K562 (cell line): Measurements from ENCODE around the gene ULBP2. TPM values are rescaled to one million over a fixed set of nuclear protein-coding genes. Genes with fewer than 3 reads are reported as not detected.

Source experiments
- ATAC-seq: fragments of 200-7000 bp; cut with Tn5 transposase; 3 replicates; pipeline ENCODE4 v1.9.1; 2020; ENCODE audit warnings: moderate library complexity
- BruUV-seq: library from RNA; stranded (reverse); fragments of 400-500 nt; replicated peaks from 2 replicates; lab custom pipeline; 2021; lab: Mats Ljungman, UMichigan
- CTCF ChIA-PET: fragments of 300-600 bp; formaldehyde crosslinking; extraction: SDS; loops from one replicate; lab custom pipeline; 2021; ENCODE audit warnings: low intra/inter-chr PET ratio; lab: Yijun Ruan, JAX
- POLR2A ChIA-PET: fragments of 300-600, 350-650 bp; sonication (Branson Sonifier 250); formaldehyde crosslinking; extraction: SDS; loops from one replicate; lab custom pipeline; 2021; ENCODE audit warnings: antibody characterized with exemption, inconsistent platforms; lab: Yijun Ruan, JAX
- DNase-seq, 4 experiments: peaks; one replicate each; pipeline versions ENCODE4 v3.0.0 to v3.0.0-alpha.2; 2011 to 2018; ENCODE audit warnings: low spot score in 3 of 4, mixed read lengths in 3 of 4; ENCODE audit errors: extremely low read depth in 1 of 4
- FAIRE-seq: peaks from 2 replicates; lab custom pipeline; 2011; peaks lifted over from hg19 to GRCh38; lab: Jason Lieb, UNC
- H2AFZ ChIP-seq: 2 replicates; pipeline ENCODE4 v1.6.0; 2011; ENCODE audit warnings: low read depth, low read length, control low read depth, inconsistent platforms
- H3K27ac ChIP-seq: fragments of 200-600 bp; 3 replicates; pipeline ENCODE4 v1.8.0; 2011; ENCODE audit warnings: low read depth, mild to moderate bottlenecking, control low read depth, inconsistent platforms, low read length, moderate library complexity, mixed read lengths; ENCODE audit errors: extremely low read depth
- H3K27me3 ChIP-seq, 2 experiments: fragments of 300-600 bp in 1 of 2; 2 replicates in 1 of 2; 3 replicates in 1 of 2; pipeline versions ENCODE4 v1.6.0 to v1.8.0; 2011; ENCODE audit warnings: inconsistent platforms in 2 of 2, low read length in 2 of 2, mild to moderate bottlenecking in 1 of 2, mixed read lengths in 1 of 2, moderate library complexity in 1 of 2; ENCODE audit not compliant: control insufficient read depth in 2 of 2, insufficient read depth in 2 of 2
- H3K36me3 ChIP-seq: fragments of 300-600 bp; 3 replicates; pipeline ENCODE4 v1.8.0; 2011; ENCODE audit warnings: mild to moderate bottlenecking, low read length, inconsistent platforms; ENCODE audit not compliant: control insufficient read depth, insufficient read depth
- H3K4me1 ChIP-seq, 2 experiments: fragments of 200-600 bp in 1 of 2; replicated peaks in 1 of 2; 2 replicates in 1 of 2; 3 replicates in 1 of 2; pipeline versions ENCODE4 v1.5.1 to v1.8.0; 2011; ENCODE audit warnings: inconsistent platforms in 2 of 2, low read length in 2 of 2, mild to moderate bottlenecking in 1 of 2, mixed read lengths in 1 of 2, moderate library complexity in 1 of 2; ENCODE audit not compliant: control insufficient read depth in 2 of 2, insufficient read depth in 2 of 2
- H3K4me2 ChIP-seq: 2 replicates; pipeline ENCODE4 v1.6.1; 2011; ENCODE audit warnings: low read length, control low read depth, inconsistent platforms, mixed read lengths; ENCODE audit not compliant: insufficient read depth
- H3K4me3 ChIP-seq: fragments of 200-600 bp; sonication (generic), shearing (Covaris generic); 2 replicates; pipeline ENCODE4 v1.5.1; 2016; ENCODE audit warnings: control low read depth, inconsistent platforms
- H3K79me2 ChIP-seq: fragments of 200-600 bp; 3 replicates; pipeline ENCODE4 v1.8.0; 2011; ENCODE audit warnings: low read length, inconsistent platforms; ENCODE audit not compliant: control insufficient read depth, insufficient read depth
- H3K9ac ChIP-seq, 2 experiments: 2 replicates each; pipeline versions ENCODE4 v1.6.0 to v1.6.1; 2011; ENCODE audit warnings: low read depth in 2 of 2, low read length in 2 of 2, control low read depth in 1 of 2, inconsistent platforms in 1 of 2, mild to moderate bottlenecking in 1 of 2, mixed read lengths in 1 of 2; ENCODE audit not compliant: insufficient read depth in 1 of 2
- H3K9me1 ChIP-seq: one replicate; pipeline ENCODE4 v1.6.0; 2011; ENCODE audit warnings: inconsistent platforms, mild to moderate bottlenecking, low read length, moderate library complexity; ENCODE audit not compliant: control insufficient read depth, insufficient read depth
- H3K9me3 ChIP-seq: replicated peaks from 2 replicates; pipeline ENCODE4 v1.5.1; 2011; ENCODE audit warnings: low read depth, low read length, inconsistent platforms; ENCODE audit not compliant: control insufficient read depth, insufficient read depth
- H4K20me1 ChIP-seq: replicated peaks from 2 replicates; pipeline ENCODE4 v1.6.1; 2011; ENCODE audit warnings: low read length, inconsistent platforms, mixed read lengths; ENCODE audit not compliant: control insufficient read depth, insufficient read depth
- FOXK1 ChIP-seq: sonication (generic); formaldehyde crosslinking; IDR thresholded peaks from 2 replicates; pipeline ENCODE4 v1.8.0; 2022; ENCODE audit warnings: missing genetic modification reagents, mild to moderate bottlenecking, borderline replicate concordance
- PRDM10 ChIP-seq: fragments of 450-650 bp; IDR thresholded peaks from 2 replicates; pipeline ENCODE4 v1.6.1; 2018; ENCODE audit not compliant: partially characterized antibody
- RBFOX2 ChIP-seq: fragments of 200-400 bp; formaldehyde crosslinking; IDR thresholded peaks from 2 replicates; pipeline ENCODE4 v1.6.1; 2017; ENCODE audit warnings: low read depth, mild to moderate bottlenecking, low read length, moderate library complexity
- SRSF9 ChIP-seq: fragments of 200-400 bp; formaldehyde crosslinking; IDR thresholded peaks from 2 replicates; pipeline ENCODE4 v1.6.1; 2017; ENCODE audit warnings: low read depth, low read length, borderline replicate concordance
- STAG1 ChIP-seq: sonication (generic); formaldehyde crosslinking; IDR thresholded peaks from 2 replicates; pipeline ENCODE4 v1.5.0; 2020; ENCODE audit warnings: missing genetic modification reagents, borderline replicate concordance
- WGBS: fragments of 100-300 bp; shearing (Covaris generic); methylation state at CpG from one replicate; pipeline ENCODE4 v1.1.6; 2016; ENCODE audit warnings: low coverage, mixed read lengths; ENCODE audit not compliant: insufficient coverage; ENCODE audit errors: missing lambda C conversion rate; 5-methylcytosine and 5-hydroxymethylcytosine counted together
- in situ Hi-C: fragments of 300-500 bp; cut with MboI; formaldehyde crosslinking; loops from 4 replicates; pipeline ENCODE4 v1.15.0; 2018; ENCODE audit warnings: inconsistent platforms, mixed read lengths
- intact Hi-C: fragments of 100-400 bp; cut with micrococcal nuclease; formaldehyde crosslinking; loops from 2 replicates; pipeline ENCODE4 v1.14.2; 2022
- polyA plus RNA-seq, 8 experiments: library from polyadenylated mRNA; depleted of rRNA in 4 of 8; stranded (reverse) in 5 of 8; unstranded in 3 of 8; fragments of >200 nt; fragmentation: Nextera tagmentation in 2 of 8; fragmentation: Illumina TruSeq in 1 of 8; extraction: Ambion mirVana in 2 of 8; extraction: Trizol in 1 of 8; gene quantifications; 2 replicates each; pipeline versions ENCODE4 v1.2.1 to v1.2.3, GENCODE V29; 2011 to 2014; ENCODE audit warnings: inconsistent platforms in 1 of 8, missing spikeins in 1 of 8
- total RNA-seq, 7 experiments: library from RNA; depleted of rRNA in 6 of 7; stranded (reverse); fragments of >200 nt in 6 of 7; fragmentation: Illumina TruSeq in 2 of 7; extraction: Trizol in 2 of 7; gene quantifications; 2 replicates each; pipeline versions ENCODE4 v1.2.1 to v1.2.3, GENCODE V29; 2011 to 2021; ENCODE audit warnings: low replicate concordance in 1 of 7

ULBP2 gene
- total and polyA plus RNA-seq, 9 of the 15 experiments (the other 6 are each of a cell fraction or from before 2014, with no cell fraction given) = 0.50 to 5.3 (median 1.2) TPM

DNA sequence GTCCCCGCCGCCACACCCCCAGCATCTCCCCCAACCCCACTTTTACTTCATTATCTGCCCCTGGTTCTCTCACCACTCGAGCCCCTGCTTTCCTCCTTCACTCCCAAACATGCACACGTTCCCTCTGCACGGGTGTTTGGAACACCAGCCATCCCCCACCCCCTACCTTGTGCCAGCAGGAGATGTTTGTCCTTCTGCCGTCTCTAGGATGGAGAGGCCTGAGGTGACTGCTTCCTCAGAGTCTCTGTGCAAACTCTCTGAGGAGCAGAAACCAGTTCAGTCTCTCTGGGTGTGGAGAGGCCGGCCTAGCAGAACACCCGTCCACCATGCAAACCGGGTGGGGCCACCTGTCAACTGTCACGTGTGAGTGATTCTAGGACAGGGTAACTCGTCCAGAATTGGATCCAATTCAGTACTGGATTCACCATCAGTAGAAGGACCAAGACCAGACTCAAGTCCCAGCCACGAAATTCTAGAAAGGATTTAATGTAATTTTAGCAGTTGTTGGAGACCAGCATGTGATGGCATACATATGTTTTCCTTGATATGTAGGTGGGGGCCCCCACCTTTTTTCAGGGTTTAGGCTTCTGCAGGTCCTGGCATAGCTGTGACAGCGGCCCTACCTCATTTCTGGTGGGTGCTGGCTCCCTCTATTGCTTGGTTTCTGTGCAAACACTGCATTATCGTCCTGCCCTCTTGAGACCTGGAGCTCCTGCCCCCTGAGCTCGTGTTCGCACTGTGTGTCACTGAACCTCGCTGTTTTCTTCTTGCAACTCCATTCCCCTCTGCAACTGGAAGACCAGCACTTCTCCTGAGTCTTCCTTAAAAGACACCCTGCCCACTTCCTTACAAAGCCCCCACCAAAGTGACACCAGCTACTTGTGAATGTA is 43.7 kb upstream of the ULBP2 start, which contains the start of gene RAET1E (continued):
- peak; percentile 55 for TF ChIP-seq PRDM10
- TF ChIP-seq, all 486 proteins: peak for 8

GRCh38 chr6:149898966-149899365 is 42.8 kb upstream of the ULBP2 start:
- DNase-seq (no peak), FAIRE-seq (no peak), ATAC-seq (no peak)
- 6% methylated on average over 9 of the region's 9 CpGs for WGBS
- in situ Hi-C loops = no loop called here
- H3K27ac ChIP-seq = no peak overlapping the region
- H3K9ac ChIP-seq = no peak overlapping the region
- H3K9me1 ChIP-seq = no peaks in the 10 kb centered on the region
- H3K27me3 ChIP-seq = peaks cover 43 to 76% of the 10 kb centered on the region in 2 experiments
- no peaks in the 10 kb centered on the region for H3K36me3 ChIP-seq
- POLR2A ChIA-PET = interaction anchor here (0.6 to 1.2 kb wide), 3 partner anchors 12 to 63 kb away, joined by 3 to 6 read pairs (median 3); no protein-coding TSS in a partner anchor
- H3K4me1 ChIP-seq = no peaks in the 10 kb centered on the region
- H3K79me2 ChIP-seq = no peaks in the 10 kb centered on the region
- H3K9me3 ChIP-seq = no peaks in the 10 kb centered on the region
- no peak overlapping the region for H3K4me3 ChIP-seq
- BruUV-seq = no TSS peak
- H3K4me2 ChIP-seq = no peak overlapping the region
- intact Hi-C loops = loop anchor here (1.0 kb wide), 1 partner anchor 59 kb away; no protein-coding TSS in a partner anchor
- H4K20me1 ChIP-seq = no peaks in the 10 kb centered on the region
- no peak for TF ChIP-seq FOXK1 (CRISPR knock-in tag)
- no peak for TF ChIP-seq SRSF9
- TF ChIP-seq RBFOX2 = no peak
- peak; percentile 20; the same call in 1 of the 2 replicates for TF ChIP-seq STAG1 (CRISPR knock-in tag)
- no peak overlapping the region for H2AFZ ChIP-seq
- CTCF ChIA-PET = interaction anchor here (1.0 to 1.4 kb wide), 4 partner anchors 55 to 65 kb away, joined by 3 to 4 read pairs (median 4); no protein-coding TSS in a partner anchor
